HUES6 (cell line): Measurements from ENCODE around the gene RPA3.

Experiments
- H3K27ac ChIP-seq: 2 replicates; pipeline ENCODE4 v1.7.0; 2013; ENCODE audit warnings: low read depth, mild to moderate bottlenecking, low read length, inconsistent platforms
- H3K27me3 ChIP-seq: 2 replicates; pipeline ENCODE4 v1.6.1; 2013; ENCODE audit warnings: low read length; ENCODE audit not compliant: control insufficient read depth, insufficient read depth
- H3K36me3 ChIP-seq: 2 replicates; pipeline ENCODE4 v1.6.1; 2013; ENCODE audit warnings: low read length; ENCODE audit not compliant: control insufficient read depth, insufficient read depth
- H3K4me1 ChIP-seq: 2 replicates; pipeline ENCODE4 v1.6.1; 2013; ENCODE audit warnings: low read length; ENCODE audit not compliant: control insufficient read depth, insufficient read depth
- H3K4me3 ChIP-seq: 2 replicates; pipeline ENCODE4 v1.5.1; 2013; ENCODE audit warnings: low read depth, low read length
- H3K9ac ChIP-seq: one replicate; pipeline ENCODE4 v1.6.1; 2013; ENCODE audit warnings: mild to moderate bottlenecking, low read length
- H3K9me3 ChIP-seq: 2 replicates; pipeline ENCODE4 v1.6.1; 2013; ENCODE audit warnings: low read depth, low read length; ENCODE audit not compliant: control insufficient read depth, insufficient read depth

Gene RPA3

DNA sequence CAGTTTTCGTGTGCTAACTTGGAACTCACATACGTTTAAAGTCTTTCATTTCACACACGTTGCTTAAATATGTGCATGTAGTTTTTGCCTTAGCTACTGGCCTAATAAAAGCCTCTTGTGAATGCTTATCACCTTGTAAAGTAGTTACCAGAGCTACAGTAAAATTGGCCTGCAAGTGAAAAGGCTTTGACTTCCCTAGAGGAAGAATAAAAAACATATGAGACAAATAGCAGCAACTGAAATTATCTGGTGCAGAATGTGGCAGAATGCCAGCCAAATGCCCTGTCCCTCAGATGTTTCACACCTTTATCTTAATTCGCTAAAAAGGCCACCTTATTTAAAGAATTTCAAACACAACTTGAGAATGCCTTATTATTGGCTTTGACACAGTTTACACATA lies 28.1 kb upstream of the RPA3 start:
- Histone ChIP-seq H3K9me3 (no peaks in the 10 kb centered on the region), H3K27ac (no peak overlapping the region), H3K4me1 (peaks cover 4% of the 10 kb centered on the region), H3K27me3 (no peaks in the 10 kb centered on the region), H3K4me3 (no peak overlapping the region), H3K9ac (no peak overlapping the region), H3K36me3 (no peaks in the 10 kb centered on the region)

DNA sequence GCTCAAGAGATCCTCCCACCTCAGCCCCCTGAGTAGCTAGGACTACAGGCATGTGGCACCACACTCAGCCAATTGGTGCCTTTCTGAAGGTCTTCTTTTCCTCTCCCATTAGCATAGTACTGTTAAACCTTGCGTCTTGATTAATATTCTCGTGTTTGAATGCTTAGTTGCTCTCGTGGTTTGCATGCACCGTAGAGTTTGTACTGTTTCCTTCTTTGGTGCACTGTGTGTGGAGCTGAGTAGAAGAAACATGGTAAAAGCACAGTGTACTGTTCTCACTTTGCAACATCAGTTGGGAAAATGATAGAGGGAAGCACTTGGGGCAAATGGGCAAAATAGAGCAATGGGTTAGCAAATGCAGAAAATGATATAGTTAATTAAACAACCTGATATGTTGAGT lies 27.6 kb upstream of the RPA3 start:
- Histone ChIP-seq H3K9me3 (no peaks in the 10 kb centered on the region), H3K4me1 (no peaks in the 10 kb centered on the region), H3K27ac (no peak overlapping the region), H3K4me3 (no peak overlapping the region), H3K27me3 (no peaks in the 10 kb centered on the region), H3K9ac (no peak overlapping the region), H3K36me3 (no peaks in the 10 kb centered on the region)

DNA sequence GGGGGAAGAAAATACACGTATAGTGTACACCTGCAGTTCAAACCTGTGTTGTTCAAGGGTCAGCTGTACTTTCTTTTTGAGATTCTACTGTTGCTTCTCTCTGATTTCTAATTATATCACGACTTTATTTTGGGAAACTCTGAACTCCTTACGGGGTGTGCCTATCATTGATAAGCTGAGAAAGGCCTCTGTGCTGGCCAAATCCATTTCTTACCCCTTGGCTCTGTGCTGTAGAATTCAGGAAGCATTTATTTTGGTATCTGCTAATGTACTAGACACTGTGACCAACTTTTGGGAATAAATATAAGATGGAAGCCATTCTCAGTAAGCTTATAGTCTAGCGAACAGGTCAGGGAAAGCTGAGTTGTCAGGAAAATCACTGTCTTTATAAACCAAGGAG lies 26.9 kb upstream of the RPA3 start:
- H3K9me3 ChIP-seq: no peaks in the 10 kb centered on the region
- H3K36me3 ChIP-seq: no peaks in the 10 kb centered on the region
- H3K27ac ChIP-seq: no peak overlapping the region
- H3K9ac ChIP-seq: no peak overlapping the region
- H3K27me3 ChIP-seq: no peaks in the 10 kb centered on the region
- no peaks in the 10 kb centered on the region for H3K4me1 ChIP-seq
- H3K4me3 ChIP-seq: no peak overlapping the region

DNA sequence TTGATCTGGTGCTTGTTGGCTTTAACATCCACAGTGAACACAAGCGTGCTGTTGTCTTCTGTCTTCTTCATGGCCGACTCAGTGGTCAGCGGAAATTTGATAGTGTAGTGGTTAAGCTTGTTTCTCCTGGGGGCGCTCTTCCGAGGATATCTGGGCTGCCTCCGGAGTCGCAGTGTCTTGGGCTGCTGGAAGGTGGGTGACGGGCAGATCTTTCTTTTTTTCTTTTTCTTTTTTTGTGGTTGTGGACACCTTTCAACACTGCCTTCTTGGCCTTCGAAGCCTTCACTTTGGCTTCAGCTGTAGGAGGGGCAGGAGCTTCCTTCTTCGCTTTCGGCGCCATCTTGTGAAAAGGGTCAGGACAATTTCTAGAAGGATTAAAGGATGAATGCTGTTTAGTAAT lies 23.8 kb upstream of the RPA3 start:
- Histone ChIP-seq H3K9me3 (no peaks in the 10 kb centered on the region), H3K4me3 (no peak overlapping the region), H3K9ac (no peak overlapping the region), H3K27ac (no peak overlapping the region), H3K27me3 (no peaks in the 10 kb centered on the region), H3K4me1 (no peaks in the 10 kb centered on the region), H3K36me3 (no peaks in the 10 kb centered on the region)

DNA sequence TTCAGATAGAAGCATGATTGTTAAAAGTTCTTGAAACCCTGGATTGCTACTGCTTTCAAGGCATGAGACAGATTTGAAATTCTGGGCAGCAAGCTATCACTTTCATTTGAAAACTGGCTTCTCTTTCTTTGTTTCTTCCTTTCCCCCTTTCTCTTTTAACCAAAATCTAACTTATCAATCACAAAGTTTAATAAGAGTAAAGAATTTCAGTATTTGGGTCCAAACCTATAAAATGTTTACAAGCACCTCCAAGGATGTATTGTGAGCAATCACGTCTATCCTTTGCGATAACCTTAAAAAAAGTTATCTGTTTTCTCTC lies 21.6 kb upstream of the RPA3 start:
- H3K4me3 ChIP-seq: no peak overlapping the region
- no peaks in the 10 kb centered on the region for H3K9me3 ChIP-seq

DNA sequence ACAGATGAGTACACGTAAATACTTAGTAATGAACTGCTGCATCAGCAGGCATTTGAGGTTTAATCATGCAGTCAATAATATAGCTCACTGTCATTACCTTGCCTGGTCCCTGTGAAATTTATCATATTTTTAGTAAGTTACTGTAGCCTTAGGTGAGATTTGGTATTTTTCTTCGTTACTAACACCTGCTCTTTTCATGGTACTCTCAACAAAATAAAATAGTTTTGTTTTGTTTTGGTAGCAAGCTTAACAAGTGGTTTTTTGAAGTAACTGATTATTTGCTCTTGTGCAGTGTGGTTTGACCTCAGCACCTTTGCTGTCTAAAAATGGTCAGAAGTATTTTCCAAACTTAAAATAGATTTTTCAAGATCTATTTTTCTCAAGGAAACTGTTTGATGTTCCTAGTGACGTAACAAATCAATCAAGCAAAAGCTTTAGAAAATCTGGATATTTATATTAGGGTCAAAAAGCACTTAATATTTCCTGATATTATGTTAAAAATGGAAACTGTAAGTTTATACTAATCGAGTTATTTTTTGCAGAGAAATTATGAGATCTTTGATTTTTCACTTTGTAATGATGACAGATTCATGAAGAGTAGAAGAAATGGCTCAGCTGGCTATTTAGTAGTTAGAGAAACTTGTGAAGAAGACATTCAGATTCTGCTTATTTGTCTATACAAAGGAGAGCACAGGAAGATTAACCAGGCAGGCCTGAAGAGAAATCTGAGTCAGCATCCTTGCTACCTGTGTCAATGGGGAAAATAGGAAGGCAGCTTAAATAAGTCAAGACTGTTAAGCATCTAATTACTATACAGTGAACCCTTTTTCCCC lies 21.0 kb upstream of the RPA3 start:
- no peaks in the 10 kb centered on the region for H3K36me3 ChIP-seq
- no peak overlapping the region for H3K4me3 ChIP-seq
- 0 out of 2 replicates have a peak overlapping the region, but pooled peaks have one; percentile 27 for H3K27ac ChIP-seq
- no peaks in the 10 kb centered on the region for H3K9me3 ChIP-seq
- H3K9ac ChIP-seq: no peak overlapping the region
- H3K4me1 ChIP-seq: peaks cover 4% of the 10 kb centered on the region; the same call in 1 of the 2 replicates
- no peaks in the 10 kb centered on the region for H3K27me3 ChIP-seq

More for the DNA sequence above, 21.6 kb upstream of the RPA3 start:
- H3K27me3 ChIP-seq: no peaks in the 10 kb centered on the region
- peaks cover 4% of the 10 kb centered on the region; the same call in 1 of the 2 replicates for H3K4me1 ChIP-seq
- H3K9ac ChIP-seq: no peak overlapping the region
- no peaks in the 10 kb centered on the region for H3K36me3 ChIP-seq
- H3K27ac ChIP-seq: 0 out of 2 replicates have a peak overlapping the region, but pooled peaks have one; percentile 27

DNA sequence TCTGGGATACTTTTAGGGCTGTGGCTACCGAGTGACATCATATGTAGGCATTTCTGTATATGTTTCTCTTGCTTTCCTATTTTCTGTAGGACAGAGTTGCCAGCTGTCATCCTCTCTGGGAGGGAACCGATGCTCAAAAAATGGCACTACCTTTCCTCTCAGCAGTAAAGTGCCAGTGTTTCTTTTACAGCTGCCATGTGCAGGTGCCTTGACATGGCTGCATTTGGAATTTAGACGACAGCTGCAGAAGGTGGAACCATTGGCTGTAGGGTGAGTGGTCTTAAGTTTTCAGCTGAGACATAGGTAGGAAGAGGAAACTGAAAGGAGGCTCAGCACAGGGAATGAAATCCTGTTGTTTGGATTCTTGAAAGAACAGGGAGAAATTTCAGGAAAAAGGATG lies 20.2 kb upstream of the RPA3 start:
- H3K4me1 ChIP-seq: peaks cover 4% of the 10 kb centered on the region; the same call in 1 of the 2 replicates
- no peak overlapping the region for H3K9ac ChIP-seq
- no peak overlapping the region for H3K27ac ChIP-seq
- no peaks in the 10 kb centered on the region for H3K27me3 ChIP-seq
- no peaks in the 10 kb centered on the region for H3K36me3 ChIP-seq
- no peak overlapping the region for H3K4me3 ChIP-seq
- H3K9me3 ChIP-seq: no peaks in the 10 kb centered on the region

DNA sequence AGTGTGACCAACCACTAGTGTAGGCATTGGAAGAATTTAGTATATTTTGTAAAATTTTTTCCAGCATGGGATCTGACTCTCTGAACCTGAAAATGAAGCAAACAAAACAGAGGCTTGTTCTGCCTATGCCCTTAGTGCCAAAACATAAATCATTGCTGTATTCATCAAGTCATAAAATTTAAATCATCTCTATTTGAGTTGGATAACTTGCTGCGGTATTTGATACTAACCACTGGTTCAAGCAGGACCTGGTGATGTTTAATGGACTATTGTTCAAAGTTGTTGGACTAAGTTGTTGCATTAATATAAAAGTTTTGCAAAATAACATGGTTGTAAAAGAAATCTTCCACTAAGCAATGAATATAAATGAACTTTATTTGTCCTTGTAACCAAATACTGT lies 19.8 kb upstream of the RPA3 start:
- Histone ChIP-seq H3K9ac (no peak overlapping the region), H3K9me3 (no peaks in the 10 kb centered on the region), H3K27me3 (no peaks in the 10 kb centered on the region), H3K36me3 (no peaks in the 10 kb centered on the region), H3K27ac (no peak overlapping the region), H3K4me3 (no peak overlapping the region), H3K4me1 (peaks cover 4% of the 10 kb centered on the region; the same call in 1 of the 2 replicates)

DNA sequence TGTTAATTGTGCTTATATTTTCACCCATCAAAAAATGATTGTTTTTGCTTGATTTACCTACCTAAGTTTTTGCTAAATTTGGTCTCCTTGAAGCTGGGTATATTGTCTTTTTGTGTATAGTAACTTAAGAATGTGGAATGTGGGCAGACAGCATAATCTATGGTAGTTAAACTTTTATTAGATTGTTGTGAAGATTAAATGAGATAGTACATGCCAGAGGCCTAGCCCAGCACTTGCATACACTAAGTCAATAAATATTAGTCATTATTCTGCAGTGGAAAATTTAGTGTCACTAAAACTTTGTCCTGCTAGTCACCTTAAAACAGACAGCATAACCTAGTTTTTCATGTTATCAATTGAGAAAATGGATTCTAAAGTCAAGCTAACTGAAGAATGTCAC lies 19.3 kb upstream of the RPA3 start:
- Histone ChIP-seq H3K27ac (no peak overlapping the region), H3K4me3 (no peak overlapping the region), H3K4me1 (peaks cover 4% of the 10 kb centered on the region; the same call in 1 of the 2 replicates), H3K36me3 (no peaks in the 10 kb centered on the region), H3K9me3 (no peaks in the 10 kb centered on the region), H3K9ac (no peak overlapping the region), H3K27me3 (no peaks in the 10 kb centered on the region)

DNA sequence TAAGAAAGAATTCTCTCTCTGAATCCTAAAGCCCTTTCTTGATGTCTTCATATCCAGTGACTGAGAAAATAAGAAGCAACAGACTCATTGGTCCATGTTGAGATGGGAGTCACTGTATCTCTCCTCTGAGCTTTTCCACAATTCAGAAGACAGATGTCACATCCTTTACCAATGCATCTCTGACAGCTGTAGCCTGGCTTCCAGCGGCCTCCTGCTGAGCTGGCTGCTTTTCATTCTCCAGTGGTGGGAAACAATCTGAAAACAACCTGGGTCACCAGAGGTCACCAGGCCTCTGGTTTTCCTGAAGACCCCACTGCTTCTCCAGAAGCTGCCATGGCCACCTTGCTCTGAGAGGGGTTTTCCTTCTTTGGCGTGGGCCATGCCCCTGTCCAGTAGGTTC lies 18.3 kb upstream of the RPA3 start:
- H3K27me3 ChIP-seq: no peaks in the 10 kb centered on the region
- H3K27ac ChIP-seq: no peak overlapping the region
- H3K9ac ChIP-seq: no peak overlapping the region
- H3K9me3 ChIP-seq: no peaks in the 10 kb centered on the region
- H3K4me3 ChIP-seq: no peak overlapping the region
- H3K4me1 ChIP-seq: peaks cover 4% of the 10 kb centered on the region; the same call in 1 of the 2 replicates
- H3K36me3 ChIP-seq: no peaks in the 10 kb centered on the region

DNA sequence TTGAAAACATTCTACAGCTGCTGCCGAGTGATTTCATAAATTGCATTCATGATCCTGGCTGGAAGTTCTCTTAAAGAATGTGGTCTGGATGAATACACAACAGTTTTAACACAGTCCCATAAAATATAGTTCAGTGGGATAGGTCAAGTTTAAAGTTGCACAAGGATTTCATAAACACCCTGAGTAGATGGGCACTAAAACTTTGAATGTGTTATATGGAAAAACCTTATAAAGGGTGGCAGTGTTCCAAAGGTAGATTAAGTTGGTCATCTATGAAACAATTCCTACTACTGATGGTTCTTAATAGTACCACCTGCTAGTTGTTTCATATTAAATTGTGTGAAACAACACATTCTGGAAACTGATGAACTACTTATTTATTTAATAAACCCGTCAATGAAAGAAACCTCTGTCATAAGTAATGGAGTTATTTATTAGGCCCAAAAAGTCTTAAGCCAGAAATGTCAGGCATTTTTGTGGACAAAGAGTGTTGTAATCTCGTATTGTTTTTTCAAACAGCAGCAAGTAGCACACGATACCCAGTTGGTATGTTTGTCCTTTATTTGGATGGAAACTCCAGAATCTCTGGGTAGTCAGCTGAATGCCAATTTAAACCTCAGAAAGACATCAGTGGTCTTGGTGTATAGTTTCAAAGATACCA lies 14.3 kb upstream of the RPA3 start:
- Histone ChIP-seq H3K9ac (no peak overlapping the region), H3K4me3 (no peak overlapping the region), H3K4me1 (peaks cover 4% of the 10 kb centered on the region; the same call in 1 of the 2 replicates), H3K27me3 (no peaks in the 10 kb centered on the region), H3K9me3 (no peaks in the 10 kb centered on the region), H3K27ac (no peak overlapping the region), H3K36me3 (no peaks in the 10 kb centered on the region)
